Neural progenitor cell (in vitro differentiated cells): ENCODE measurements around the gene NTM.

Source experiments
- CTCF ChIP-seq: fragments of 200-600 bp; sonication (generic); IDR thresholded peaks from 2 replicates; pipeline ENCODE4 v1.5.1; 2017; ENCODE audit warnings: antibody characterized with exemption, mild to moderate bottlenecking
- EZH2 ChIP-seq: fragments of 200-600 bp; sonication (generic); IDR thresholded peaks from 2 replicates; pipeline ENCODE4 v1.6.1; 2017; ENCODE audit warnings: antibody characterized with exemption, mild to moderate bottlenecking, moderate library complexity
- EZH2phosphoT487 ChIP-seq: fragments of 200-600 bp; sonication (generic); IDR thresholded peaks from 2 replicates; pipeline ENCODE4 v1.6.1; 2017; ENCODE audit warnings: antibody characterized with exemption

- TF ChIP-seq CTCF = no peak
- no peak for TF ChIP-seq EZH2
- TF ChIP-seq EZH2phosphoT487 = no peak
Observed at GRCh38 chr11:131583938-131584337, 213.5 kb downstream of the NTM start.
